Cerebellar cortex (tissue), 1 donor: ENCODE results near the gene TLR6.
"Not testable (repeated sequence)": the region's sequence is repeated elsewhere in the genome, so short reads cannot be mapped to it uniquely, and the experiment has no call there.

Experiments
- DNase-seq: peaks from one replicate; pipeline ENCODE4 v3.0.0-alpha.2; 2015; ENCODE audit warnings: low spot score

TLR6 gene

GRCh38 chr4:38822748-38823303, 33.8 kb downstream of the TLR6 start:
- no peak for DNase-seq

- DNase-seq: no peak
Measured at GRCh38 chr4:38821739-38822138, 34.9 kb downstream of the TLR6 start.

- DNase-seq: no peak
Measured at GRCh38 chr4:38820329-38821061, 36.1 kb downstream of the TLR6 start.

GRCh38 chr4:38819569-38819968, 37.0 kb downstream of the TLR6 start:
- DNase-seq: no peak

GRCh38 chr4:38818441-38818976, 38.1 kb downstream of the TLR6 start:
- DNase-seq: no peak

GRCh38 chr4:38815885-38816782, 40.5 kb downstream of the TLR6 start:
- no peak for DNase-seq

- no peak for DNase-seq
Measured at GRCh38 chr4:38814386-38814785, 42.2 kb downstream of the TLR6 start.

GRCh38 chr4:38811297-38811696, 45.3 kb downstream of the TLR6 start:
- DNase-seq: no peak

- DNase-seq: not testable (repeated sequence)
Measured at GRCh38 chr4:38807462-38807861, 49.2 kb downstream of the TLR6 start.

GRCh38 chr4:38806251-38806650, 50.4 kb downstream of the TLR6 start:
- not testable (repeated sequence) for DNase-seq

GRCh38 chr4:38805530-38806145, 51.0 kb downstream of the TLR6 start:
- DNase-seq: no peak

GRCh38 chr4:38804654-38805295, 51.8 kb downstream of the TLR6 start, which contains the start of gene TLR1:
Gene TLR1, minus strand, starts transcription at chr4:38804791. Its CDS starts 5,960 bp downstream, at chr4:38798831.
- DNase-seq: peak; percentile 28

GRCh38 chr4:38803833-38804653, 52.6 kb downstream of the TLR6 start:
- DNase-seq: peak; percentile 2

GRCh38 chr4:38802561-38803355, 53.9 kb downstream of the TLR6 start:
- no peak for DNase-seq

- no peak for DNase-seq
Measured at GRCh38 chr4:38800961-38801450, 55.6 kb downstream of the TLR6 start.

- no peak for DNase-seq
Measured at GRCh38 chr4:38800366-38800765, 56.3 kb downstream of the TLR6 start.

GRCh38 chr4:38795087-38795486, 61.5 kb downstream of the TLR6 start:
- DNase-seq: no peak

- DNase-seq: no peak
Measured at GRCh38 chr4:38794051-38794450, 62.6 kb downstream of the TLR6 start.

GRCh38 chr4:38791010-38791409, 65.6 kb downstream of the TLR6 start:
- DNase-seq: no peak

- DNase-seq: no peak
Measured at GRCh38 chr4:38788317-38788716, 68.3 kb downstream of the TLR6 start.
